Measurements from ENCODE around the gene SUMO1.

GRCh38 chr2:202265467-202266277 lies 27.3 kb upstream of the SUMO1 start, which contains the start of gene NOP58:
- TF ChIP-seq CTCF (IDR thresholded peaks at IDR 0.05; ENCODE audit: low read depth, low read length) (no peak), EZH2phosphoT487 (IDR thresholded peaks at IDR 0.05; ENCODE audit: low read depth) (no peak)

All from OCI-LY3 (cell line).